HepG2 (cell line): ENCODE data around the gene SIAH3.

Source experiments
- ATF7 ChIP-seq, 2 experiments: fragments of 450-650 bp in 1 of 2; sonication (generic) in 1 of 2; formaldehyde crosslinking in 1 of 2; IDR thresholded peaks; 2 replicates each; pipeline versions ENCODE4 v1.4.0 to v1.6.1; 2016 to 2020; ENCODE audit warnings: antibody characterized with exemption in 1 of 2, mild to moderate bottlenecking in 1 of 2, missing genetic modification reagents in 1 of 2
- JUN ChIP-seq: sonication (generic); formaldehyde crosslinking; IDR thresholded peaks from 2 replicates; pipeline ENCODE4 v1.4.0; 2020; ENCODE audit warnings: mild to moderate bottlenecking, missing genetic modification reagents
- NR3C1 ChIP-seq: sonication (generic); formaldehyde crosslinking; IDR thresholded peaks from 2 replicates; pipeline ENCODE4 v1.4.0; 2020; ENCODE audit warnings: missing genetic modification reagents
- POLR2A ChIP-seq, 2 experiments: IDR thresholded peaks; 2 replicates each; pipeline ENCODE4 v1.6.1; 2011; ENCODE audit warnings: low read depth in 2 of 2, low read length in 2 of 2, mild to moderate bottlenecking in 1 of 2, moderate library complexity in 1 of 2; ENCODE audit not compliant: insufficient read depth in 1 of 2
- TGIF2 ChIP-seq: IDR thresholded peaks from 2 replicates; pipeline ENCODE4 v1.6.1; 2016; ENCODE audit warnings: control low read depth, missing compliant biosample characterization
- TOE1 ChIP-seq: sonication (generic); formaldehyde crosslinking; IDR thresholded peaks from 2 replicates; pipeline ENCODE4 v1.4.0; 2020; ENCODE audit warnings: mild to moderate bottlenecking, missing genetic modification reagents
- ZNF234 ChIP-seq: sonication (generic); formaldehyde crosslinking; conservative IDR thresholded peaks from 2 replicates; pipeline ENCODE4 v1.5.1; 2020; ENCODE audit warnings: mild to moderate bottlenecking, missing genetic modification reagents
- ZNF616 ChIP-seq: sonication (generic); formaldehyde crosslinking; IDR thresholded peaks from 2 replicates; pipeline ENCODE4 v1.5.0; 2020; ENCODE audit warnings: low read depth, mild to moderate bottlenecking, missing genetic modification reagents
- TF ChIP-seq, protein P1 (sequence below): sonication (generic); formaldehyde crosslinking; IDR thresholded peaks from 2 replicates; pipeline ENCODE4 v1.5.0; 2020; ENCODE audit warnings: mild to moderate bottlenecking, missing genetic modification reagents, moderate library complexity
- TF ChIP-seq, protein P2 (sequence below): sonication (generic); formaldehyde crosslinking; IDR thresholded peaks from 2 replicates; pipeline ENCODE4 v1.4.0; 2020; ENCODE audit warnings: missing genetic modification reagents

DNA sequence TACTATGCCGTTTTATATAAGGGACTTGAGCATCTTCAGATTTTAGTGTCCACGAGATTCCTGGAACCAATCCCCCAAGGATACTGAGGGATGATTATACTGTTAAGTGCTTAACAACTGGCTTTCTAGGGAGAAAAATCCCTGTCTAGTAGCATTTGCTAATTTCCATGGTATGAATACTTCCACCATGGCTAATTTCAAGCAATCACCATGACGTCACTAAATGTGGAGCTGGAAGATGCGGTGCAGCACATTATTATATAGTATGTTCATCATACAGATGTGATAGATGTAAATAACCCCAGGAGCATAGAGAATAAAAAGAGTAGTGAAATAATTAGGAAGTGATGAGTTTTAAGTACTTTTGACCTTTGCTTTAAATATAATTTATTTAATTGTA lies 72.7 kb downstream of the SIAH3 start:
- TF ChIP-seq TOE1 (CRISPR knock-in tag) (no peak), TGIF2 (CRISPR knock-in tag) (no peak), JUN (CRISPR knock-in tag) (no peak), ATF7 (IDR thresholded peaks at IDR 0.05) (peak; percentile 97), ATF7 (CRISPR knock-in tag; IDR thresholded peaks at IDR 0.05) (no peak), NR3C1 (CRISPR knock-in tag) (no peak), ZNF234 (no peak), ZNF616 (no peak), POLR2A (IDR thresholded peaks at IDR 0.05; ENCODE audit: insufficient read depth in 1 of 2, low read depth in 2 of 2, low read length in 2 of 2) (no peak)
- TF ChIP-seq, protein P1, sequence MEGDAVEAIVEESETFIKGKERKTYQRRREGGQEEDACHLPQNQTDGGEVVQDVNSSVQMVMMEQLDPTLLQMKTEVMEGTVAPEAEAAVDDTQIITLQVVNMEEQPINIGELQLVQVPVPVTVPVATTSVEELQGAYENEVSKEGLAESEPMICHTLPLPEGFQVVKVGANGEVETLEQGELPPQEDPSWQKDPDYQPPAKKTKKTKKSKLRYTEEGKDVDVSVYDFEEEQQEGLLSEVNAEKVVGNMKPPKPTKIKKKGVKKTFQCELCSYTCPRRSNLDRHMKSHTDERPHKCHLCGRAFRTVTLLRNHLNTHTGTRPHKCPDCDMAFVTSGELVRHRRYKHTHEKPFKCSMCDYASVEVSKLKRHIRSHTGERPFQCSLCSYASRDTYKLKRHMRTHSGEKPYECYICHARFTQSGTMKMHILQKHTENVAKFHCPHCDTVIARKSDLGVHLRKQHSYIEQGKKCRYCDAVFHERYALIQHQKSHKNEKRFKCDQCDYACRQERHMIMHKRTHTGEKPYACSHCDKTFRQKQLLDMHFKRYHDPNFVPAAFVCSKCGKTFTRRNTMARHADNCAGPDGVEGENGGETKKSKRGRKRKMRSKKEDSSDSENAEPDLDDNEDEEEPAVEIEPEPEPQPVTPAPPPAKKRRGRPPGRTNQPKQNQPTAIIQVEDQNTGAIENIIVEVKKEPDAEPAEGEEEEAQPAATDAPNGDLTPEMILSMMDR (CRISPR knock-in tag): no peak
- TF ChIP-seq, protein P2, sequence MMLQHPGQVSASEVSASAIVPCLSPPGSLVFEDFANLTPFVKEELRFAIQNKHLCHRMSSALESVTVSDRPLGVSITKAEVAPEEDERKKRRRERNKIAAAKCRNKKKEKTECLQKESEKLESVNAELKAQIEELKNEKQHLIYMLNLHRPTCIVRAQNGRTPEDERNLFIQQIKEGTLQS (CRISPR knock-in tag): no peak
